ENCODE data around the gene UTP20. TPM values are rescaled to one million over a fixed set of nuclear protein-coding genes. Genes with fewer than 3 reads are reported as not detected.

Gene UTP20
- total RNA-seq, 4 donors from 2014 or later: 11.2 to 18.8 (median 12.4) TPM

DNA sequence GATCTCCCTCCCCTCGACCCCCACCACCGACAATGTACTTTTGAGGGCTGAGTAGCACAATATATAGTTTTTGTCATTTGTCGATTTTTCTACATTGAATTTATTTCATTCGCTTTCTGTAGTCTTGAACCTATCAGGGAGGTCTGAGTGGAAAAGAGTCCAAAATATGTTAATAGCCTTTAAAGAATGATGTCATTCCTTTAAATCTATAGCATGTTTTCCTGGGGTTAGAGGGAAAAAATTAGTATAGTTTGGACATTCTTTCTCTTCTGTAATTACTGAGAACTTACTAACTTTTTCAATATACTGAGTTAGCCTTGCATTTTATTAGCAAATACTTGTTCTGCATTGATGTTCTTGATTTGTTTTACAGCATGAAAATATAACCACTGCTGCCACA, 71.8 kb downstream of the UTP20 start:
- Histone ChIP-seq H3K27me3 (no peaks in the 10 kb centered on the region), H3K4me1 (no peaks in the 10 kb centered on the region), H3K4me3 (no peak overlapping the region), H3K9me3 (no peaks in the 10 kb centered on the region), H3K27ac (no peak overlapping the region), H3K36me3 (peaks cover 93% of the 10 kb centered on the region)
- WGBS: 98% methylated on average over 4 of the region's 4 CpGs
- no peak for TF ChIP-seq EP300 (IDR thresholded peaks at IDR 0.05)
- DNase-seq (ENCODE audit: low spot score in 2 of 2): no peak

DNA sequence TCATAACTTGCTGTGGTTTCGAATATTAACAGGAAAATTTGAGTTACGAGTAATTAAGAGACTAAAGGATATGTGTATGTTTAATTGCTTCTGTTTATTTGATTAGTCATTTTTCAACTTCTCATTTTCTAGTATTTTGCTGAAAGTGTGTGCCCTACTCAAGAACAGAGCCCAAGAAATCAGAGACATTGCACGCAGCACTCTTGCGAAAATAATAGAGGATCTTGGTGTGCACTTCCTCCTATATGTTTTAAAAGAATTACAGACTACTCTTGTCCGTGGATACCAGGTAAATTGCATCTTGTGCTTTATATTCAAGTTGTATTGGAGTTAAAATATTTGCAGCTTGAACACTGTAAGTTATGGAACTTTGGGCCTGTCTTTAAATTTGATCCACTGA, 76.9 kb downstream of the UTP20 start:
- no peaks in the 10 kb centered on the region for H3K9me3 ChIP-seq
- no peak overlapping the region for H3K4me3 ChIP-seq
- WGBS: 88% methylated on average over 5 of the region's 5 CpGs
- no peaks in the 10 kb centered on the region for H3K27me3 ChIP-seq
- peaks cover 75% of the 10 kb centered on the region for H3K36me3 ChIP-seq
- no peak for DNase-seq (ENCODE audit: low spot score in 2 of 2)
- no peak overlapping the region for H3K27ac ChIP-seq
- no peak for TF ChIP-seq EP300 (IDR thresholded peaks at IDR 0.05)
- TF ChIP-seq POLR2A (IDR thresholded peaks at IDR 0.05): no peak
- no peak for TF ChIP-seq POLR2AphosphoS5 (IDR thresholded peaks at IDR 0.05)
- TF ChIP-seq, protein P1, sequence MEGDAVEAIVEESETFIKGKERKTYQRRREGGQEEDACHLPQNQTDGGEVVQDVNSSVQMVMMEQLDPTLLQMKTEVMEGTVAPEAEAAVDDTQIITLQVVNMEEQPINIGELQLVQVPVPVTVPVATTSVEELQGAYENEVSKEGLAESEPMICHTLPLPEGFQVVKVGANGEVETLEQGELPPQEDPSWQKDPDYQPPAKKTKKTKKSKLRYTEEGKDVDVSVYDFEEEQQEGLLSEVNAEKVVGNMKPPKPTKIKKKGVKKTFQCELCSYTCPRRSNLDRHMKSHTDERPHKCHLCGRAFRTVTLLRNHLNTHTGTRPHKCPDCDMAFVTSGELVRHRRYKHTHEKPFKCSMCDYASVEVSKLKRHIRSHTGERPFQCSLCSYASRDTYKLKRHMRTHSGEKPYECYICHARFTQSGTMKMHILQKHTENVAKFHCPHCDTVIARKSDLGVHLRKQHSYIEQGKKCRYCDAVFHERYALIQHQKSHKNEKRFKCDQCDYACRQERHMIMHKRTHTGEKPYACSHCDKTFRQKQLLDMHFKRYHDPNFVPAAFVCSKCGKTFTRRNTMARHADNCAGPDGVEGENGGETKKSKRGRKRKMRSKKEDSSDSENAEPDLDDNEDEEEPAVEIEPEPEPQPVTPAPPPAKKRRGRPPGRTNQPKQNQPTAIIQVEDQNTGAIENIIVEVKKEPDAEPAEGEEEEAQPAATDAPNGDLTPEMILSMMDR (IDR thresholded peaks at IDR 0.05): no peak
- H3K4me1 ChIP-seq: no peaks in the 10 kb centered on the region

DNA sequence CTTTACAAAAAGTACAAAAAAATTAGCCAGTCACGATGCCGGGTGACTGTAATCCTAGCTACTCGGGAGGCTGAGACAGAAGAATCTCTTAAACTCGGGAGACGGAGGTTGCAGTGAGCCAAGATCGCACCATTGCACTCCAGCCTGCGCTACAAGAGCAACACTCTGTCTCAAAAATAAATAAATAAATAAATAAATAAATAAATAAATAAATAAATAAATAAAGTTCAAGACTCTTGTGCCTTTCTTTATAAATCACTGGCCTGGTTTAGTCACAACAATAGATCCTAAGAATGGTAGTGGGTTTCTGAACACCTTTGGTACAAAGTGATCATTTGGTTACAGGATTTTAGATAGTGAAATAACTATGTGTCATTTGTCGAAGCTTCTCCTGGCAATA, 81.5 kb downstream of the UTP20 start:
- TF ChIP-seq EP300 (IDR thresholded peaks at IDR 0.05): no peak
- TF ChIP-seq, protein P1 (IDR thresholded peaks at IDR 0.05): no peak
- TF ChIP-seq POLR2AphosphoS5 (IDR thresholded peaks at IDR 0.05): no peak
- no peak for TF ChIP-seq POLR2A (IDR thresholded peaks at IDR 0.05)
- Histone ChIP-seq H3K4me3 (no peak overlapping the region), H3K27ac (no peak overlapping the region), H3K36me3 (peaks cover 76% of the 10 kb centered on the region), H3K9me3 (no peaks in the 10 kb centered on the region), H3K27me3 (no peaks in the 10 kb centered on the region), H3K4me1 (no peaks in the 10 kb centered on the region)
- 96% methylated on average over 7 of the region's 8 CpGs for WGBS
- no peak for DNase-seq (ENCODE audit: low spot score in 2 of 2)

DNA sequence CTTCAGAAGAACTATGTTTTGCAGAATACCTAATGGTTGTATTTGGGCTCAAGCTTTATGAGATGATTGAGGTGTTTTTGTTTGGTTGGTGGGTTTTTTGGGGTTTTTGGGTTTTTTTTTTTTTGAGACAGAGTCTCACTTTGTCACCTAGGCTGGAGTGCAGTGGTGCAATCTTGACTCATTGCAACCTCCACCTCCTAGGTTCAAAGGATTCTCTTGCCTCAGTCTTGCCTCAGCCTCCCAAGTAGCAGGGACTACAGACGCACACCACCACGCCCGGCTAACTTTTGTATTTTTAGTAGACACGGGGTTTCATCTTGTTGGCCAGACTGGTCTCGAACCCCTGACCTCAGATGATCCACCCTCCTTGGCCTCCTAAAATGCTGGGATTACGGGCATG, 88.1 kb downstream of the UTP20 start:
- Histone ChIP-seq H3K36me3 (peaks cover 97% of the 10 kb centered on the region), H3K4me3 (no peak overlapping the region), H3K9me3 (no peaks in the 10 kb centered on the region), H3K27me3 (no peaks in the 10 kb centered on the region), H3K4me1 (no peaks in the 10 kb centered on the region), H3K27ac (no peak overlapping the region)
- DNase-seq (ENCODE audit: low spot score in 2 of 2): no peak
- TF ChIP-seq, protein P1 (IDR thresholded peaks at IDR 0.05): no peak
- no peak for TF ChIP-seq POLR2AphosphoS5 (IDR thresholded peaks at IDR 0.05)
- TF ChIP-seq EP300 (IDR thresholded peaks at IDR 0.05): no peak
- TF ChIP-seq POLR2A (IDR thresholded peaks at IDR 0.05): no peak
- 95% methylated on average over 6 of the region's 6 CpGs for WGBS

DNA sequence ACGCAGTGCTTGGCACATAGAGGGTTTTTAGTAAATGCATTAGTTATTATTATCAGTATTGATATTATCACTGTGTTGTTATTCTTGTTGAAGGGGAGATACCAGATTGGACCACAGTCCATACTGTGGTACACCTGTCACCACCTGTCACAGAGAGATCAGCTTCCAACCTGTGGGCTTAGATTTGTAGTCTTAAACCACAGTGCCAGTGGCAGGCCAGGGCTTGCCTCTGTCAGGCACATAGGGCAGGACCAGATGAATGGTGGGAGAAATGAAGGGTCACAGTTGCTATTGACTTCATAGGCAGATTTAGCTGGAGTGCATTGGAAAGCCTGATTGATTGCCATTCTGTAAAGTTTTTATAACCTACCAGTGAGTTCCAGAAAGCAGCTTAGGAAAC, 92.5 kb downstream of the UTP20 start:
- H3K4me3 ChIP-seq: no peak overlapping the region
- TF ChIP-seq POLR2A (IDR thresholded peaks at IDR 0.05) (no peak), POLR2AphosphoS5 (IDR thresholded peaks at IDR 0.05) (no peak), EP300 (IDR thresholded peaks at IDR 0.05) (no peak)
- TF ChIP-seq, protein P1 (IDR thresholded peaks at IDR 0.05): no peak
- no peak for DNase-seq (ENCODE audit: low spot score in 2 of 2)
- H3K27me3 ChIP-seq: no peaks in the 10 kb centered on the region
- H3K4me1 ChIP-seq: no peaks in the 10 kb centered on the region
- H3K36me3 ChIP-seq: peaks cover 93% of the 10 kb centered on the region
- WGBS: 91% methylated on average over 1 of the region's 1 CpG
- H3K27ac ChIP-seq: no peak overlapping the region
- H3K9me3 ChIP-seq: no peaks in the 10 kb centered on the region

DNA sequence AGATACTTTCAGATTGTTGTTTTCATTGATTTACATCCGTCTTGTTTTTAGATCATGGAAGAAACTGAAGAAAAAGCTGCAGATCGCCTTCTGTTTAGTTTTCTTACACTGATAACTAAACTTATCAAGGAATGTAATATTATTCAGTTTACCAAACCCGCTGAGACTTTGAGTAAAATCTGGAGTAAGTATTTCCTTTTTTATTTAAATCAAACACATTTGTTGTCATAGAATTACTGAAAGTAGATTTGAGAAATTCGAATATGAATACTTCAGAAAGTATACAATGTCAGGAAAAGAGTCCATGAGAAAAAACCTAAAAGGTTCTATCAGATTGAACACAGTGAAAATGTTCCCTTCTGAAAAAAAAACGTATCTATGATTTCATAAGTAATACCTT, 95.7 kb downstream of the UTP20 start:
- H3K27me3 ChIP-seq: no peaks in the 10 kb centered on the region
- no peaks in the 10 kb centered on the region for H3K4me1 ChIP-seq
- no peak for DNase-seq (ENCODE audit: low spot score in 2 of 2)
- H3K27ac ChIP-seq: no peak overlapping the region
- H3K4me3 ChIP-seq: no peak overlapping the region
- no peaks in the 10 kb centered on the region for H3K9me3 ChIP-seq
- peaks cover 88% of the 10 kb centered on the region for H3K36me3 ChIP-seq
- TF ChIP-seq, protein P1 (IDR thresholded peaks at IDR 0.05): no peak
- no peak for TF ChIP-seq POLR2AphosphoS5 (IDR thresholded peaks at IDR 0.05)
- TF ChIP-seq EP300 (IDR thresholded peaks at IDR 0.05): no peak
- TF ChIP-seq POLR2A (IDR thresholded peaks at IDR 0.05): no peak
- 89% methylated on average over 5 of the region's 5 CpGs for WGBS
